Measurements from ENCODE around the gene BANF2.

- TF ChIP-seq CTCF (IDR thresholded peaks at IDR 0.05; ENCODE audit: borderline replicate concordance, extremely low read depth, low read length, poor library complexity, severe bottlenecking) (no peak), EZH2 (IDR thresholded peaks at IDR 0.05; ENCODE audit: borderline replicate concordance, low read depth, low read length, severe bottlenecking) (no peak)
Observed at GRCh38 chr20:17696287-17696686, 3.5 kb upstream of the BANF2 start.
